Activated T-cell treated with anti-CD3 and anti-CD28 coated beads, Interleukin-2, amount 50 U/mL, for 72 hours (primary cell): ENCODE results near the gene DGKB. TPM values are rescaled to one million over a fixed set of nuclear protein-coding genes. Genes with fewer than 3 reads are reported as not detected.
"Not testable (repeated sequence)": the region's sequence is repeated elsewhere in the genome, so short reads cannot be mapped to it uniquely, and the experiment has no call there.

Experiments used
- ATAC-seq, 2 donors: fragments of 150-1000 bp; cut with Tn5 transposase; replicated peaks in 1 of 2; 2 replicates each; pipeline ENCODE4 v1.10.0; 2021; ENCODE audit warnings: moderate library complexity in 2 of 2, mild to moderate bottlenecking in 1 of 2
- DNase-seq, 2 donors: peaks; one replicate each; pipeline ENCODE4 v3.0.0; 2021 to 2022; ENCODE audit warnings: mixed read lengths in 1 of 2
- H3K27ac Mint-ChIP-seq: one replicate; pipeline ENCODE4 v1.8.0; 2022; ENCODE audit warnings: mild to moderate bottlenecking, moderate library complexity, mixed read lengths
- H3K27me3 Mint-ChIP-seq: one replicate; pipeline ENCODE4 v1.8.0; 2022; ENCODE audit warnings: low read depth, mixed read lengths
- H3K36me3 Mint-ChIP-seq, 2 donors: one replicate each; pipeline ENCODE4 v1.8.0; 2022; ENCODE audit warnings: mixed read lengths in 2 of 2, mild to moderate bottlenecking in 1 of 2; ENCODE audit not compliant: insufficient read depth in 2 of 2
- H3K4me1 Mint-ChIP-seq: one replicate; pipeline ENCODE4 v1.8.0; 2022; ENCODE audit warnings: low read depth, mixed read lengths
- H3K4me3 Mint-ChIP-seq, 2 donors: one replicate each; pipeline ENCODE4 v1.8.0; 2022; ENCODE audit warnings: mild to moderate bottlenecking in 2 of 2, mixed read lengths in 2 of 2, moderate library complexity in 2 of 2
- H3K9me3 Mint-ChIP-seq, 2 donors: one replicate each; pipeline ENCODE4 v1.8.0; 2022; ENCODE audit warnings: mixed read lengths in 2 of 2
- total RNA-seq, 2 donors: library from RNA; stranded (reverse); gene quantifications; one replicate each; pipeline ENCODE4 v1.2.3, GENCODE V29; 2022

DGKB gene
- total RNA-seq, 2 donors from 2014 or later, result not detected

DNA sequence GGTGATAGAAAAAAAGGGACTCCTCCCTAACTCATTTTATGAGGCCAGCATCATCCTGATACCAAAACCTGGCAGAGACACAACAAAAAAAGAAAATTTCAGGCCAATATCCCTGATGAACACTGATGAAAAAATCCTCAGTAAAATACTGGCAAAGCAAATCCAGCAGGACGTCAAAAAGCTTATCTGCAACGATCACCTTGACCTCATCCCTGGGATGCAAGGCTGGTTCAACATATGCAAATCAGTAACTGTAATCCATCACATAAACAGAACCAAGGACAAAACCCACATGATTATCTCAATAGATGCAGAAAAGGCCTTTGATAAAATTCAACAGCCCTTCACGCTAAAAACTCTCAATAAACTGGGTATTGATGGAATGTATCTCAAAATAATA, 440.8 kb downstream of the DGKB start:
- not testable (repeated sequence) for H3K4me3 Mint-ChIP-seq, ATAC-seq, H3K27ac Mint-ChIP-seq, H3K27me3 Mint-ChIP-seq, H3K4me1 Mint-ChIP-seq, H3K9me3 Mint-ChIP-seq, DNase-seq, H3K36me3 Mint-ChIP-seq

DNA sequence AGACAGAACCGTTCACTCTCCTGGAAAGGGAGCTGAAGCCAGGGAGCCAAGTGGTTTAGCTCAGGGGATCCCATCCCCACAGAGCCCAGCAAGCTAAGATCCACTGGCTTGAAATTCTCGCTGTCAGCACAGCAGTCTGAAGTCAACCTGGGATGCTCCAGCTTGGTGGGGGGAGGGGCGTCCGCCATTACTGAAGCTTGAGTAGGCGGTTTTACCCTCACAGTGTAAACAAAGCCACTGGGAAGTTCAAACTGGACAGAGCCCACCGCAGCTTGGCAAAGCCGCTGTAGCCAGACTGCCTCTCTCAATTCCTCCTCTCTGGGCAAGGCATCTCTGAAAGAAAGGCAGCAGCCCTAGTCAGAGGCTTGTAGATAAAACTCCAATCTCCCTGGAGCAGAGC, 443.7 kb downstream of the DGKB start:
- H3K36me3 Mint-ChIP-seq, H3K27me3 Mint-ChIP-seq, H3K9me3 Mint-ChIP-seq, H3K27ac Mint-ChIP-seq, H3K4me1 Mint-ChIP-seq, DNase-seq, H3K4me3 Mint-ChIP-seq, ATAC-seq: not testable (repeated sequence)

DNA sequence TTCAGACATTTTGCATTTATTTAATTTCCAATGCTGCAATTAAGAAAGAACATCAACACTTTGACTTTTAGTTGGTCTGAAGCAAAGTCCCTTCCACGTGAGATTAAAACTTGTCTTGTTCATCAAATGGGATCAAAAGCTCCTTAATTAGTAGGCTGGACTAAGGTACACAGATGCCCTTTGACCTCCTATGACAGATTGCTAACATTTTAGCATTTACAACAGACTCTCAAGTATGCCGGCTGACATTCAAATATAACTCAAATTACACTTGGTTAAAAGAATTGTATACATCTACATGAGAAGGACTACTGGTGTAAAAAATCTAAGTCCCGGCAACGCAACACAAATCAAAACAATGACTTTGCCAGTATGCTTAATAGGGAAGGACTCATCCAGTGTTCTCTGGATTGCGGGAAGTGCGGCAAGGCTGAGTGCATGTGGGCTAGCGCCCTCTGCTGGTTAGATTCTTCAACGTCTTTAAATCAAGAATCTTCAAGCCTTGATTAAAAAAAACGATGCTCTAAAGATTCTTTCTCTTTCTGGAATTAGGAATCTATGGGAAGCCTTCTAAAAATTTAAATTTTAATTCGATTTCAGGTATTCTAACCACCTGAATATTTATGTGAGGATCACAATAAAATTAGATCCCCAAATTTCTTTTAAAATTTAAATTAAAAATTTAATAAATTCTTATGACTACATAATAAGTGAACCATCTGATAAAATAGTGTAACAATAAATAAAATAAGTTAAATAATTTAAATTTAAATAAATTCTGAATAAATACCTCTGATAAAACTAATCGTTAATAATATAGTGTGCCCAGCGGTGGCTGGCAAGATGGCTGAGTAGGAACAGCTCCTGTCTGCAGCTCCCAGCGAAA, 444.7 kb downstream of the DGKB start:
- no peak for ATAC-seq

DNA sequence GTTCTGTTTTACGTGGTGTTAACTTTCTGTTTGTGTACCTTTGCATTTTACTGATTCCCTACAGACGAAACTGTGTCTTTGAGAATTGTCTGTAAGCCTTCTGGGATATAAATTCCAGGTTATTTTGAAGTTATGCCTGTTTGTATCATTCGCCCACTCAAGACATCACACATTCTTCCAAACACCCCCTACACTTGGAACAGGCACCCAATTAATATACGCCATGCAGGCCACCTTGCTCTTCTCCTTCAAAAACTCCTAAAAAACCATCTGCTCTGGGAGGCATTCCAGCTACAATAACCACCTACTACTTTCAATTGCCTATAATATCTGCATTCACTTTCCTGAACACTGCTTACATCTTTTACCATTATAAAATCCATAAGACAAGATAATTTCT, 453.3 kb downstream of the DGKB start:
- Mint-ChIP-seq H3K27me3 (no peaks in the 10 kb centered on the region), H3K4me1 (no peaks in the 10 kb centered on the region), H3K27ac (no peak overlapping the region), H3K4me3 (no peak overlapping the region), H3K36me3 (no peaks in the 10 kb centered on the region), H3K9me3 (no peaks in the 10 kb centered on the region)
- DNase-seq, result no peak
- ATAC-seq, result no peak

More for the DNA sequence above, 444.7 kb downstream of the DGKB start:
- Mint-ChIP-seq H3K9me3 (no peaks in the 10 kb centered on the region), H3K4me1 (no peaks in the 10 kb centered on the region), H3K27ac (no peak overlapping the region), H3K4me3 (no peak overlapping the region), H3K36me3 (no peaks in the 10 kb centered on the region), H3K27me3 (no peaks in the 10 kb centered on the region)
- peak; percentile 22 to 46 for DNase-seq

DNA sequence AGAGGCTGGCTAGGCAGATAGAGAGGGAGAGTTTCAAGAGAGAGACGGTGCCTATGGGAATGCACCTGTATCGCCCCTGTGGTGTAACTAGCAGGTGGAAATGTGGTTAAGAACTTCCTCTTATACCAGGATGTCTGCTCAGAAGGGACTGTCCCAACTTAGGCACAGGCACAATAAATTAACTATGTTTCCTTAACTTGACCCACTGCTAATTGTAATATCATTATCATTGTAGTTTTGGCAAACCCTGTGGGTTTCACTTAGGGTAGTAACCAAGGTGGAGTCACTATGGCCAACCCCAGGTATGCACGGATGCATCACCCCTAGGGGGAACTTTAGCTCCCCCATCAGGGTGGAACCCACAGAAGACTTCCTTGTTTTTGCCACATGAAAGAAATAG, 455.7 kb downstream of the DGKB start:
- Mint-ChIP-seq H3K4me1 (no peaks in the 10 kb centered on the region), H3K27ac (no peak overlapping the region), H3K36me3 (no peaks in the 10 kb centered on the region), H3K4me3 (no peak overlapping the region), H3K9me3 (peaks cover 0 to 2% of the 10 kb centered on the region in 2 donors), H3K27me3 (no peaks in the 10 kb centered on the region)
- DNase-seq, result peak in 1 of 2 donors; percentile 3
- ATAC-seq, result peak in 1 of 2 donors; percentile 60

DNA sequence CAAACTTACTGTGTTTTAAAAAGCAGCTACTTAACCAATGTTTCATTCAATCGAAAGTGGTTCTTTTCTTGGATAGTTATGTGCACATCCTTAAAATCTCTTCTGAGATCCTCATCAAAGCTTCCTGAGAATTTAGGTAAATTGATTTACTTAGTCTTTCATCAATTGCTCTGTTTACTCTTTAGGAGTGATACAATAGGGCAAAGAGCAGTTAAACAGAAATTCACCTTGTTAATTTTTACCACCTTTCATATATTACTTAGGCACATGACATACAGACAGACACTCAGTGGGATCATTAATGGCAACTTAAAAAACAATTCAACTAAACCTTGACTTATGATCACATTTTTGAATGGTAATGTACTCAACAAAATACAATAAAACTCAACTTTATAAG, 456.3 kb downstream of the DGKB start:
- Mint-ChIP-seq H3K4me3 (no peak overlapping the region), H3K4me1 (no peaks in the 10 kb centered on the region)

DNA sequence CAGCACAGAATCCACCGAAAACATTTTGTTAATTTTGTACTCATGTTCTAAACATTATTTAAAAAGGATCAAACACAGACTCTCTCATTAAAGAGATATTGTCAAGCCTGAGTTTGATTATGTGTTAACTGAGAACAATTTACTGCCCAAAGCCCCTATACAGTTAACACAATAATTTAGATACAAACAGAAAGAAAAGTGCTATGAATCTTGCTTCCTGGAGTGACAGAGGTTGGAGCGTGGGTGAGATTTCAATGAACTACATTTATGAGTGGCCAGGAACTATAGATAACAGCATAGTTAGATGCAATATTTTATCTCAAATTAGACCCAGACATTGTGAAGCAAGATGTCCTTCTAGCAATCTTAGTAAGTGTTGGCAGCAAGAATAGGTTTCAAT, 464.2 kb downstream of the DGKB start:
- Mint-ChIP-seq H3K4me3 (no peak overlapping the region), H3K36me3 (no peaks in the 10 kb centered on the region), H3K4me1 (no peaks in the 10 kb centered on the region), H3K27me3 (no peaks in the 10 kb centered on the region), H3K9me3 (peaks cover 1 to 6% of the 10 kb centered on the region in 2 donors), H3K27ac (no peak overlapping the region)
- no peak for ATAC-seq
- DNase-seq, result no peak

More for the DNA sequence above, 456.3 kb downstream of the DGKB start:
- Mint-ChIP-seq H3K27ac (no peak overlapping the region), H3K9me3 (peaks cover 0 to 2% of the 10 kb centered on the region in 2 donors), H3K36me3 (no peaks in the 10 kb centered on the region), H3K27me3 (no peaks in the 10 kb centered on the region)
- ATAC-seq, result no peak
- DNase-seq, result no peak

DNA sequence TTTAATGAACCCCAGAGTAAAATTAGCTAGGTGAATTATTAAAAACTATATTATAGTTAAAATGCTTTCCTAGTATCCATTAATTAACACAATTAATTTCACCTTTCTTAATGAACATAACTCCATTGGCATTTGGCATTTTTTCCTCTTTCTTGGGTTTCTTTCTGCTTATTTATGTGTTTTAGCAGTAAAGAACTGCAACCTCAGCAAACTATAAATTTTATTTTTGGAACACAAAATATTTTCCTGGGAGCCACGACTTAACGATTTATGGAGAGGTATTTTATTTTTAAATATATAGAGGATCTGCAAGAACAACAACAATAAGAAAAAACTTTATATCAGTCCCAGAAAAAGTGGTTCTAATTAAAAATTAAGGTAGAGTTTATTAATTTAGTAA, 465.7 kb downstream of the DGKB start:
- no peaks in the 10 kb centered on the region for H3K4me1 Mint-ChIP-seq
- H3K36me3 Mint-ChIP-seq, result no peaks in the 10 kb centered on the region
- H3K27me3 Mint-ChIP-seq, result no peaks in the 10 kb centered on the region
- H3K9me3 Mint-ChIP-seq, result peaks cover 1 to 9% of the 10 kb centered on the region in 2 donors
- no peak overlapping the region for H3K27ac Mint-ChIP-seq
- DNase-seq (no peak), ATAC-seq (no peak)
- no peak overlapping the region for H3K4me3 Mint-ChIP-seq

DNA sequence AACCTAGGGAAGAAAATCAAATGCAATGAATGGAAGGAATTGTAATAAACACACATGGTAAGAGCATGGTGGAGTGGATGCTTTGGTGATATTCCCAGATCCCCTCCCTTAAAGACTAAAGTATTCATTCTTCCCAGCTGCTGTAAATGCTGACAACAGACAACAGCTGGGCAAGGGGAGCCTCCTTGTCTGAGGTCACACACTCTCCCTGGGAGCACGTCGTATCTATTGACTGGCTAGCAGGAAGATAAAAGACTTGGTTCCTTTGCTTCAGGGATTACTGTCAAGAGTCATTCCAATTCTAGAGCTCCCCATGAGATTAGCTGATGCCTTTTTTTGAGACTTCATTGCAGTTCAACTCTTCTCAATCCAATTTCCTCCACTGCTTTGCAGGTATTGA, 469.6 kb downstream of the DGKB start:
- no peak for ATAC-seq
- Mint-ChIP-seq H3K4me1 (no peaks in the 10 kb centered on the region), H3K27ac (no peak overlapping the region), H3K27me3 (no peaks in the 10 kb centered on the region), H3K36me3 (no peaks in the 10 kb centered on the region), H3K9me3 (peaks cover 1 to 12% of the 10 kb centered on the region in 2 donors), H3K4me3 (no peak overlapping the region)
- no peak for DNase-seq

DNA sequence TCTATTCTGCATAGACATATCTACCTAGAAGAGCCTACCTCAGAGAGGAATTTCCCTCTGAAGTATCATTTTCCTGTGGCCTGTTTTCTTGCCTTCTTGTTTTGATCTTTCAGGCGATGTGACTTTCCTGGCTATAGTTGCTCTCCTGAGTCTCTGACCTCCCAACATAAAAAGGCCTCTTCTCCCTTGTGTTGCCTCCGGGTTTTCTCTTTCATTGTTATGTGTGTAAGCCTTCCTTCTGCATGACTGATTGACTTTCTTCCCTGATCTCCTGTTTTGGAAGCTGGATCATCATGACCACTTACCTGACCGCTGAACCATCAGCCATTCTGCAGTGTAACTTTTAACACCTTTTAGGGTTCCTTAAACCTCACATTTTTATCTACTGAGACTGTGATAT, 471.6 kb downstream of the DGKB start:
- no peaks in the 10 kb centered on the region for H3K27me3 Mint-ChIP-seq
- ATAC-seq, result no peak
- no peaks in the 10 kb centered on the region for H3K4me1 Mint-ChIP-seq
- no peak for DNase-seq
- H3K9me3 Mint-ChIP-seq, result peaks cover 4 to 12% of the 10 kb centered on the region in 2 donors
- H3K36me3 Mint-ChIP-seq, result no peaks in the 10 kb centered on the region
- no peak overlapping the region for H3K27ac Mint-ChIP-seq
- H3K4me3 Mint-ChIP-seq, result no peak overlapping the region

DNA sequence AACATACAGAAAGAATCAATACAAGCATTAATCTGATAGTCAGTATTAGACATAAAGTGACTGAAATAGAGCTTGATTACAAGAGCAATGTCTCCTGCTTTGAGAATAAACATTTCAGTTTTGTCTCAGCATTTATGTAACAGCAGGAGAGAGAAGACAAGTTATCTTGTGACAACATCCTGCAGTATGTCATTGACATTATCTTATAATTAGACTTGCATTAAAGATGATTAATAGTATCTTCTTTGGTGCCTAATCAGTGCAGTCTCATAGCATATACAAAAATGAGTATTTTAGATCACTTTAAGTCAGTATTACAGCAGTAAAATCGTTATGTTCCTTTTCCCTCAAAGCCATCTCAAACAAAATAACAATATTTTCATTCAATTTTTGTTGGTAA, 477.0 kb downstream of the DGKB start:
- no peak overlapping the region for H3K27ac Mint-ChIP-seq
- ATAC-seq (no peak), DNase-seq (no peak)
- no peaks in the 10 kb centered on the region for H3K36me3 Mint-ChIP-seq
- no peaks in the 10 kb centered on the region for H3K27me3 Mint-ChIP-seq
- no peak overlapping the region for H3K4me3 Mint-ChIP-seq
- peaks cover 2 to 4% of the 10 kb centered on the region in 2 donors for H3K9me3 Mint-ChIP-seq
- H3K4me1 Mint-ChIP-seq, result no peaks in the 10 kb centered on the region

DNA sequence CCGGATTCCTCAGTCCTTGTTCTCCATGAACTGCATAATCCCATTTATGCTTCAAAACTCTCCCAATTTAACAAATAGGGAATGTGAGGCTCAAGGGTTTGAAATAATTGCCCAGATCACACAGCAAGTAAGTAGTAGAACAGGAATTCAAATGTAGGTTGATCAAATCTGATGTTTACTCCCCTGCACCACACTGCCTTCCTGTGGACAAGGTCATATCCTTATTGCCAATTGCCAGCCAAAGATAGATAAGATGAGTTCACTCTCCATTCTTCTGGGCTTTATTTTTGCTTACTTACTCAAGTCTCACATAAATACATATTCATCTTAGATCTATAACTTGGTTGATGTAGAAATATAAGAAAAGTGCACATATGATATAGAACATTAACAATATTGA, 477.9 kb downstream of the DGKB start:
- Mint-ChIP-seq H3K9me3 (peaks cover 2 to 4% of the 10 kb centered on the region in 2 donors), H3K27me3 (no peaks in the 10 kb centered on the region), H3K4me1 (no peaks in the 10 kb centered on the region), H3K36me3 (no peaks in the 10 kb centered on the region), H3K27ac (no peak overlapping the region), H3K4me3 (no peak overlapping the region)
- DNase-seq (no peak), ATAC-seq (no peak)

DNA sequence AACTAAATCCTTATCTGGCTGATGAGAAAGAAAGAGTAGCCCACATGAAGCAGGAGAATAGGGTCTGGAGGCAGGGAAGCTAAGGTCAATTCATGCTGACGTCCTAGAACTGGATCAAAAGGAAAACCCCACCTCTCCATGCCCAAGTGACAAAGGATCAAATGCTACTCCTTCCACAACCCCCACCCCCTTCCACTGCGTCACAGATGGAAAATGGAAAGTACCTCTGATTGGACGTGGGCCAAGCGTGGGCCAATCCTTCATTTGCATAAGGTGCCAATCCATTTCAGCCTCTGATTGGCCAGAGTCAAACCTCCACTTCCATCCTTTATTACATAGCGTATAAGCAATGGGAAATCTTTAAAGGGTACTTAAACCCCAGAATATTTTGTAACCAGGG, 481.8 kb downstream of the DGKB start:
- H3K4me1 Mint-ChIP-seq, result no peaks in the 10 kb centered on the region
- no peak for ATAC-seq
- no peak overlapping the region for H3K4me3 Mint-ChIP-seq
- no peak for DNase-seq
- H3K27ac Mint-ChIP-seq, result no peak overlapping the region
- H3K9me3 Mint-ChIP-seq, result no peaks in the 10 kb centered on the region
- no peaks in the 10 kb centered on the region for H3K27me3 Mint-ChIP-seq
- H3K36me3 Mint-ChIP-seq, result no peaks in the 10 kb centered on the region

DNA sequence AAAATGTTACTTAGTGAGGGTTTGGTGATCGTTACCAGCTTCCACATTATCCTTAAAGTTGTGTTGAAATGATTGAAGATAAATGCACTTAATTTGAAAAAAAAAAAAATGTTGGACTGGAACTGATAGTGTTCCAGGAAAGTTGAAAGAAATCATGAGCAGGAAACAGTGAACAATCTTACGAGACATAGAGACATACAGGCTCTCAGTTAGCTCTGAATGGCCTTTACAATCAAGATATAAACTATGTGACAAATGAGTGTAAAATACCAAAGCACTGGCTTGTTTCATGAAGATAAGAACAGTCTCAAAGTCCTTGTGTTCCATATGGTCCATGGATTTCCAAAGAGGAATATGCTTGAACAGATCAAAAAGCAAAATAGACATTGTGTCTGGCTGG, 483.0 kb downstream of the DGKB start:
- H3K4me1 Mint-ChIP-seq, result no peaks in the 10 kb centered on the region
- ATAC-seq, result no peak
- no peaks in the 10 kb centered on the region for H3K27me3 Mint-ChIP-seq
- H3K27ac Mint-ChIP-seq, result no peak overlapping the region
- no peaks in the 10 kb centered on the region for H3K36me3 Mint-ChIP-seq
- no peak for DNase-seq
- no peak overlapping the region for H3K4me3 Mint-ChIP-seq
- no peaks in the 10 kb centered on the region for H3K9me3 Mint-ChIP-seq
